Kidney (tissue), 14 donors: ENCODE measurements around the gene INSYN2B. TPM values are rescaled to one million over a fixed set of nuclear protein-coding genes. Genes with fewer than 3 reads are reported as not detected.

Experiments used
- DNase-seq, 5 donors: peaks; one replicate each; pipeline ENCODE4 v3.0.0-alpha.2; 2013 to 2020
- FAIRE-seq: peaks from 2 replicates; lab custom pipeline; 2012; peaks lifted over from hg19 to GRCh38; lab: Jason Lieb, UNC
- H3K27ac ChIP-seq, 2 donors: one replicate each; pipeline ENCODE4 v1.7.0; 2013; ENCODE audit warnings: low read depth in 2 of 2, low read length in 2 of 2, inconsistent platforms in 1 of 2
- H3K27me3 ChIP-seq: one replicate; pipeline ENCODE4 v1.7.1; 2013; ENCODE audit warnings: low read length, inconsistent platforms; ENCODE audit not compliant: control insufficient read depth, insufficient read depth
- H3K36me3 ChIP-seq, 3 donors: one replicate each; pipeline versions ENCODE4 v1.7.0 to v1.7.1; 2013; ENCODE audit warnings: low read length in 3 of 3, control low read depth in 1 of 3, inconsistent platforms in 1 of 3; ENCODE audit not compliant: insufficient read depth in 3 of 3, control insufficient read depth in 2 of 3
- H3K4me1 ChIP-seq, 3 donors: one replicate each; pipeline versions ENCODE4 v1.7.0 to v1.7.1; 2013; ENCODE audit warnings: low read length in 3 of 3, inconsistent platforms in 1 of 3, low read depth in 1 of 3; ENCODE audit not compliant: control insufficient read depth in 2 of 3, insufficient read depth in 2 of 3
- H3K4me3 ChIP-seq, 3 donors: one replicate each; pipeline versions ENCODE4 v1.7.0 to v1.8.1; 2013; ENCODE audit warnings: low read length in 3 of 3, control low read depth in 1 of 3, inconsistent platforms in 1 of 3
- H3K9ac ChIP-seq, 3 donors: one replicate each; pipeline versions ENCODE4 v1.7.0 to v1.7.1; 2013; ENCODE audit warnings: low read length in 3 of 3, control low read depth in 1 of 3, inconsistent platforms in 1 of 3
- H3K9me3 ChIP-seq, 3 donors: one replicate each; pipeline versions ENCODE4 v1.7.0 to v1.7.1; 2013; ENCODE audit warnings: low read length in 3 of 3, control low read depth in 1 of 3, inconsistent platforms in 1 of 3; ENCODE audit not compliant: control insufficient read depth in 2 of 3, insufficient read depth in 1 of 3
- intact Hi-C: fragments of 100-400 bp; cut with DNase I; formaldehyde crosslinking; loops from one replicate; pipeline ENCODE4 v1.11.1; 2022
- polyA plus RNA-seq: library from polyadenylated mRNA; stranded (reverse); fragments of 350-450 nt; fragmentation: Illumina TruSeq; extraction: RNeasy Lipid Tissue Mini Kit (QIAGEN cat#74804); gene quantifications from one replicate; pipeline ENCODE4 v1.2.3, GENCODE V29; 2014; ENCODE audit warnings: low read depth, low replicate concordance; ENCODE audit not compliant: insufficient read depth
- total RNA-seq: library from RNA; stranded (reverse); fragmentation: NEBNext Ultra II Directional; extraction: Animal tissue kit (Norgen Biotek cat#: 25700); gene quantifications from one replicate; pipeline ENCODE4 v1.2.1, GENCODE V29; 2021
- TF ChIP-seq, protein P1 (sequence below): IDR thresholded peaks from 3 replicates; pipeline ENCODE4 v1.5.1; 2012; ENCODE audit warnings: mild to moderate bottlenecking, moderate library complexity, borderline replicate concordance; ENCODE audit not compliant: insufficient read depth; ENCODE audit errors: extremely low read depth
- donor health status: control.
- donor health status: control.
- donor health status: control.
- donor health status: control.
- donor health status: control.
- donor health status: DM: yes; HTN: yes; CAD: no.
- donor health status: Normal renal cell carcinoma (clear cell type).

The INSYN2B gene
- total and polyA plus RNA-seq, 2 donors from 2014 or later = 0.28 TPM; not detected in 1

DNA sequence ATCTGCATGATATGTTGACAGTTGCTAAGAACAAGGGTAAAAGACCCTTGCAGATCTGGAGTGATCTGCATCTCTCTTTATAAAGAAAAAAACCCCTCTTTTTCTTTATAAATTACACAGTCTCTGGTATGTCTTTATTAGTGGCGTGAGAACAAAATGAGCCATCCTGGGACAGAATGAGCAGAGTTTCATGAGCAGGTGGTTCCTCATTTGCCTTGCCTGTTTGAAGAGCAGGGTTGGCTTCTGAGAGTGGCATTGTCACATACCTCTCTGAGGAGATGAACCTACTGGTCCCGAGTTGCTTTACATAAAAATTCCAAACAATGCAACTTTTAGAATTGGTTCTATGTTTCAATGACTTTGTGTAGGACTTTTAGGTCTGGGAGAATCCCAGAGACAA, 94.3 kb downstream of the INSYN2B start:
- TF ChIP-seq, protein P1, sequence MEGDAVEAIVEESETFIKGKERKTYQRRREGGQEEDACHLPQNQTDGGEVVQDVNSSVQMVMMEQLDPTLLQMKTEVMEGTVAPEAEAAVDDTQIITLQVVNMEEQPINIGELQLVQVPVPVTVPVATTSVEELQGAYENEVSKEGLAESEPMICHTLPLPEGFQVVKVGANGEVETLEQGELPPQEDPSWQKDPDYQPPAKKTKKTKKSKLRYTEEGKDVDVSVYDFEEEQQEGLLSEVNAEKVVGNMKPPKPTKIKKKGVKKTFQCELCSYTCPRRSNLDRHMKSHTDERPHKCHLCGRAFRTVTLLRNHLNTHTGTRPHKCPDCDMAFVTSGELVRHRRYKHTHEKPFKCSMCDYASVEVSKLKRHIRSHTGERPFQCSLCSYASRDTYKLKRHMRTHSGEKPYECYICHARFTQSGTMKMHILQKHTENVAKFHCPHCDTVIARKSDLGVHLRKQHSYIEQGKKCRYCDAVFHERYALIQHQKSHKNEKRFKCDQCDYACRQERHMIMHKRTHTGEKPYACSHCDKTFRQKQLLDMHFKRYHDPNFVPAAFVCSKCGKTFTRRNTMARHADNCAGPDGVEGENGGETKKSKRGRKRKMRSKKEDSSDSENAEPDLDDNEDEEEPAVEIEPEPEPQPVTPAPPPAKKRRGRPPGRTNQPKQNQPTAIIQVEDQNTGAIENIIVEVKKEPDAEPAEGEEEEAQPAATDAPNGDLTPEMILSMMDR = no peak
- Histone ChIP-seq H3K36me3 (no peaks in the 10 kb centered on the region), H3K27me3 (no peaks in the 10 kb centered on the region), H3K4me3 (no peak overlapping the region), H3K27ac (no peak overlapping the region), H3K9me3 (no peaks in the 10 kb centered on the region), H3K9ac (no peak overlapping the region), H3K4me1 (no peaks in the 10 kb centered on the region)
- no peak for FAIRE-seq
- intact Hi-C loops = no loop called here
- DNase-seq = no peak

DNA sequence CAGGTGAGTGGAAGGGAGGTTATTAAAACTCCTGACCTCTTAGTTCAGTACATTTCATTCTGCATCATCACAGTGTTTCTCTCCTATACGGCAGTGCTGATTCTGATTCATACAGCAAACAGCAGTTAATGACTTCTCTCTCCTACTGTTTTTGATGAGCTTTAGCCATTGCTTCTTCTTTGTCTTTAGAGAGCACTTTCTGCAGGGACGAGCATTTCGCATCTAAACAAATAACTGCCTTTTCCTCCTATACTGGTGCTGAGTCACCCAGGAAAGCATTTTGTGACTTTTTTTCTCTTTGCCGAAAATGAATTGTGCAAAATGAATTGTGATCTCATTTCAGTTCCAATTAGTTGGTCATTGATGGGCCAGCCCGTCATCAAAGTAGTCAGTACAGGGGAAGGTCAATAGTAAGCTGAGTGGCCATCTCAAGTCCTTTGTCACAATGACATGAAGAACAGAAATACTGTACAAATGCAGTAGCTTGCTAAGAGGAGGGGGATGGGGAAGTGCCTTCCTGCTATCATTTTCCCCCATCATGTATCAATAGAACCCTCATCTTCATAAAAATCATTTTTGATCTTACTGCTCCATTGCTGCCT, 98.5 kb downstream of the INSYN2B start:
- no peak for FAIRE-seq
- TF ChIP-seq, protein P1 = no peak
- Histone ChIP-seq H3K27ac (no peak overlapping the region), H3K27me3 (peaks cover 2% of the 10 kb centered on the region), H3K4me3 (no peak overlapping the region), H3K9ac (no peak overlapping the region), H3K4me1 (no peaks in the 10 kb centered on the region), H3K9me3 (no peaks in the 10 kb centered on the region), H3K36me3 (no peaks in the 10 kb centered on the region)
- intact Hi-C loops = no loop called here
- DNase-seq = no peak

DNA sequence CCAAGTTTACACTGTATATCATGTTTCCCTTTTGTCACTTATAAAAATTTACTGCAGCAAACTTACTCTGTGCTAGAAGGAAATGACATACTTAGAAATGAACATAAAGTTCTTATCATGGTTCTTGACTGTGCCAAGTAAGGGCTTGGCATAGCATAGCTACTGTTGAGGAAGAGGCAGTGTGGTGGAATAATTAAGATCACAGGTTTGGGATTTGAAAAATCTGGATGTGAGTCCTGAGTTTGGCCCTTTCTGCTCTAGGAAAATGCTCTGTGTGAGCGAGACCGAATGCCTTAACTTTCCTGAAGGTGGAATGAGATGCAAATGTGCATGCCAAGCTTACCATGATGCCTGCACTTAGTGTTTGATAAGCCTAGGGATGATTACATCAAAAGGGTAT, 99.5 kb downstream of the INSYN2B start:
- Histone ChIP-seq H3K36me3 (no peaks in the 10 kb centered on the region), H3K9ac (no peak overlapping the region), H3K27me3 (peaks cover 2% of the 10 kb centered on the region), H3K27ac (no peak overlapping the region), H3K4me1 (no peaks in the 10 kb centered on the region), H3K9me3 (no peaks in the 10 kb centered on the region), H3K4me3 (no peak overlapping the region)
- no peak for FAIRE-seq
- intact Hi-C loops = no loop called here
- TF ChIP-seq, protein P1 = no peak
- DNase-seq = no peak
